Pancreas (tissue), 10 donors: Measurements from ENCODE around the gene TBX6. TPM values are rescaled to one million over a fixed set of nuclear protein-coding genes. Genes with fewer than 3 reads are reported as not detected.

Experiments used
- ATAC-seq, 4 donors: fragments of 200-7000 bp; cut with Tn5 transposase; one replicate each; pipeline versions ENCODE4 v1.8.0 to v1.9.1; 2020; ENCODE audit warnings: mild to moderate bottlenecking in 4 of 4, moderate library complexity in 4 of 4
- DNase-seq, 6 donors: peaks; one replicate each; pipeline ENCODE4 v3.0.0-alpha.2; 2020
- FAIRE-seq: peaks from 2 replicates; lab custom pipeline; 2012; peaks lifted over from hg19 to GRCh38; lab: Jason Lieb, UNC
- H3K27ac ChIP-seq, 4 donors: fragments of 200-600 bp; sonication (generic); 1 replicate in 3 of 4; 2 replicates in 1 of 4; pipeline versions ENCODE4 v1.5.0 to v1.8.0; 2020
- H3K27me3 ChIP-seq, 4 donors: fragments of 200-600 bp; one replicate each; pipeline ENCODE4 v1.8.0; 2021
- H3K36me3 ChIP-seq, 3 donors: fragments of 200-600 bp; sonication (generic) in 1 of 3; one replicate each; pipeline versions ENCODE4 v1.5.0 to v1.8.0; 2020 to 2021
- H3K4me1 ChIP-seq, 3 donors: fragments of 200-600 bp; one replicate each; pipeline ENCODE4 v1.8.0; 2021
- H3K4me3 ChIP-seq, 4 donors: fragments of 200-600 bp; sonication (generic) in 2 of 4; one replicate each; pipeline versions ENCODE4 v1.5.0 to v1.8.0; 2020 to 2021
- H3K9me3 ChIP-seq, 4 donors: fragments of 200-600 bp; one replicate each; pipeline ENCODE4 v1.8.0; 2021
- WGBS, 2 donors: extraction: QIAGEN DNeasy Blood & Tissue Kit; methylation state at CpG; one replicate each; pipeline ENCODE4 v1.1.7; 2013; 5-methylcytosine and 5-hydroxymethylcytosine counted together
- intact Hi-C, 3 donors: fragments of 100-400 bp; cut with DNase I; formaldehyde crosslinking; loops; one replicate each; pipeline versions ENCODE4 v1.11.1 to v1.14.2; 2022
- polyA plus RNA-seq, 2 donors: library from polyadenylated mRNA; stranded (reverse); fragments of 200-250 nt; gene quantifications; one replicate each; pipeline ENCODE4 v1.2.3, GENCODE V29; 2013
- total RNA-seq, 6 donors: library from RNA; stranded (reverse); fragmentation: NEBNext Ultra II Directional in 4 of 6; extraction: Animal tissue kit (Norgen Biotek cat#: 25700) in 4 of 6; gene quantifications; one replicate each; pipeline versions ENCODE4 v1.2.1 to v1.2.4, GENCODE V29; 2021 to 2023
- TF ChIP-seq, protein P1 (sequence below), 4 donors: fragments of 200-600 bp; sonication (generic) in 3 of 4; IDR thresholded peaks; one replicate each; pipeline versions ENCODE4 v1.5.0 to v1.8.0; 2021; ENCODE audit warnings: antibody characterized with exemption in 4 of 4
- donor health status: healthy with polysubstance abuse.
- donor health status: DM: no; HTN: no; CAD: no; lungs with moderate emphysema.
- donor health status: DM: no; HTN: no; CAD: no.
- donor health status: control.
- donor health status: control.
- donor health status: Bipolar disorder and iron deficiency.
- donor health status: DM: yes; HTN: yes; CAD: no.
- donor health status: DM: no; HTN: no; CAD: no.
- donor health status: DM: no; HTN: no; CAD: no.
- donor health status: DM: yes; HTN: yes; CAD: no.

Gene TBX6
- total and polyA plus RNA-seq, 8 donors, result 1.3 to 3.6 (median 2.1) TPM

DNA sequence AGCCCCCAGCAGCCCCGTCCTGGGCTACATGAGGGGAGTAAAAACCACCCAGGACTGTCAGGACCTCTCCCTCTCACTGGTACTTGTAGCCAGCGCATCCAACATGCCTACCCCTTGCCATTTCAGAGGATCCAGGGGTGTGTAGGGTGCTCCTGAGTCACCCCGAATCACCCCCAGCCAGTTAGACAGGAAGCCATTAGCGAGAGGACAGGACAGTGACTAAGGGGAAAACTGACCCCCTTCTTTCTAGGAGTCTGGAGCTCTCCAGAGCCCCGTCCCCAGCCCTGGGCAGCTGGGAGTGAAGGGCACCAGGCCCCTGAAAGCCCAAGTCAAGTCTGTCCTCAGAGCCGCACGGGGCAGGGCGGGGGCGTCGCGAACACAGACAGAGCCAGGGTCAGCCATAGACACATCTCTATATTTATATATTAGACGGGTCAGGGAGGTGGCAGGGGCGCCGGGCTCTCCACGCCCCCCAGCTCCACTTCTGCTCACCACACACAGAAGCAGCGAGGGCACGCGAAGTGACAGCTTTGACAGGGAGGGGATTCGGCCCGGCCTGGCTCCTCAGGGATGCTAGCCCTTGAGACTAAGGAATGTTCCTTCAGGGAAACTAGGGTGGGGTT lies 22.1 kb upstream of the TBX6 start:
- ATAC-seq, result no peak
- no peaks in the 10 kb centered on the region for H3K4me1 ChIP-seq
- no peak overlapping the region for H3K4me3 ChIP-seq
- intact Hi-C loops, result no loop called here
- H3K27ac ChIP-seq, result no peak overlapping the region
- no peak for DNase-seq
- H3K27me3 ChIP-seq, result no peaks in the 10 kb centered on the region
- TF ChIP-seq, protein P1, sequence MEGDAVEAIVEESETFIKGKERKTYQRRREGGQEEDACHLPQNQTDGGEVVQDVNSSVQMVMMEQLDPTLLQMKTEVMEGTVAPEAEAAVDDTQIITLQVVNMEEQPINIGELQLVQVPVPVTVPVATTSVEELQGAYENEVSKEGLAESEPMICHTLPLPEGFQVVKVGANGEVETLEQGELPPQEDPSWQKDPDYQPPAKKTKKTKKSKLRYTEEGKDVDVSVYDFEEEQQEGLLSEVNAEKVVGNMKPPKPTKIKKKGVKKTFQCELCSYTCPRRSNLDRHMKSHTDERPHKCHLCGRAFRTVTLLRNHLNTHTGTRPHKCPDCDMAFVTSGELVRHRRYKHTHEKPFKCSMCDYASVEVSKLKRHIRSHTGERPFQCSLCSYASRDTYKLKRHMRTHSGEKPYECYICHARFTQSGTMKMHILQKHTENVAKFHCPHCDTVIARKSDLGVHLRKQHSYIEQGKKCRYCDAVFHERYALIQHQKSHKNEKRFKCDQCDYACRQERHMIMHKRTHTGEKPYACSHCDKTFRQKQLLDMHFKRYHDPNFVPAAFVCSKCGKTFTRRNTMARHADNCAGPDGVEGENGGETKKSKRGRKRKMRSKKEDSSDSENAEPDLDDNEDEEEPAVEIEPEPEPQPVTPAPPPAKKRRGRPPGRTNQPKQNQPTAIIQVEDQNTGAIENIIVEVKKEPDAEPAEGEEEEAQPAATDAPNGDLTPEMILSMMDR (IDR thresholded peaks at IDR 0.05), result no peak
- H3K36me3 ChIP-seq, result peaks cover 0 to 15% (median 0%) of the 10 kb centered on the region in 3 donors
- no peaks in the 10 kb centered on the region for H3K9me3 ChIP-seq
- FAIRE-seq, result no peak
- 90 to 94% methylated on average over 20 of the region's 20 CpGs for WGBS, 2 donors

DNA sequence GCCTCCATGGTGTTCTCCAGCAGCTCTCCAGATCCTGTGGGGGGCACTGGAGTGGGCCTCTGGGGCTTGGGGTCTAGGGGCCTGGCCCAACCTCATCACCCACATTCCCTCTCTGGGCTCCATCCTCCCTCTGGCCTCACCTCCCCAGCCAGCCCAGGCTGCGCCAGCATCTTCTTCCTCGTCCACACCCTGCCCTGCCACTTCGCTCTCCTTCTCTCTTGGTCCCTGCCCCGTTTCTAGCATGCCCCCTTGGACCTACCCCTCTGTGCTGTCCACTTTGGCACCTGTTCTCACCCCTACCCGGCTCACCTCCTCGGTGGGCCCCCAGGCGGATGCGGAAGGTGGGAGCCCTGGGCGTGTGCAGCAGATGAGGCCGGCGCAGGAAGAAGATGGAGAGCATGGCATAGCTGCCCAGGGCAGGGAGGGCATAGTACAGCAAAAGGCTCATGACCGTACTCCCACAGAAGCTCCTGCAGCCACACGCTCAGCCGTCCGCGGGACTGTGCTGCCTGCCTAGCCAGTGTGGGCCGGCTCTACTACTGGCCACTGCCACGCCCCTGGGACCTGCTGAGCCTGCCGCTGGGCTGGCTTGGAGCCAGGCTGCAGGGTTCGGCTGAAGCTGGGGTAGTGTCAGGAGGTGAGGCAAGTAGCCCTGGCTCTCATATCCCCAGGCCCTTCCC lies 21.4 kb upstream of the TBX6 start, which contains the start of gene GDPD3:
TSS of gene GDPD3 (minus strand) at position 507 of the 680 bp plus-strand sequence. CDS start at position 448, 59 bp downstream.
- 69 to 75% methylated on average over 20 of the region's 20 CpGs for WGBS, 2 donors
- Histone ChIP-seq H3K36me3 (peaks cover 0 to 15% (median 0%) of the 10 kb centered on the region in 3 donors), H3K4me1 (no peaks in the 10 kb centered on the region), H3K4me3 (no peak within 1 kb of the TSS), H3K9me3 (no peaks in the 10 kb centered on the region), H3K27me3 (no peaks in the 10 kb centered on the region), H3K27ac (no peak within 1 kb of the TSS)
- TF ChIP-seq, protein P1 (IDR thresholded peaks at IDR 0.05), result no peak
- DNase-seq, result peak in 2 of 6 donors; percentile 49 to 78
- no peak for FAIRE-seq
- peak in 3 of 4 donors; percentile 28 to 43 (median 35) for ATAC-seq
- intact Hi-C loops, result no loop called here

DNA sequence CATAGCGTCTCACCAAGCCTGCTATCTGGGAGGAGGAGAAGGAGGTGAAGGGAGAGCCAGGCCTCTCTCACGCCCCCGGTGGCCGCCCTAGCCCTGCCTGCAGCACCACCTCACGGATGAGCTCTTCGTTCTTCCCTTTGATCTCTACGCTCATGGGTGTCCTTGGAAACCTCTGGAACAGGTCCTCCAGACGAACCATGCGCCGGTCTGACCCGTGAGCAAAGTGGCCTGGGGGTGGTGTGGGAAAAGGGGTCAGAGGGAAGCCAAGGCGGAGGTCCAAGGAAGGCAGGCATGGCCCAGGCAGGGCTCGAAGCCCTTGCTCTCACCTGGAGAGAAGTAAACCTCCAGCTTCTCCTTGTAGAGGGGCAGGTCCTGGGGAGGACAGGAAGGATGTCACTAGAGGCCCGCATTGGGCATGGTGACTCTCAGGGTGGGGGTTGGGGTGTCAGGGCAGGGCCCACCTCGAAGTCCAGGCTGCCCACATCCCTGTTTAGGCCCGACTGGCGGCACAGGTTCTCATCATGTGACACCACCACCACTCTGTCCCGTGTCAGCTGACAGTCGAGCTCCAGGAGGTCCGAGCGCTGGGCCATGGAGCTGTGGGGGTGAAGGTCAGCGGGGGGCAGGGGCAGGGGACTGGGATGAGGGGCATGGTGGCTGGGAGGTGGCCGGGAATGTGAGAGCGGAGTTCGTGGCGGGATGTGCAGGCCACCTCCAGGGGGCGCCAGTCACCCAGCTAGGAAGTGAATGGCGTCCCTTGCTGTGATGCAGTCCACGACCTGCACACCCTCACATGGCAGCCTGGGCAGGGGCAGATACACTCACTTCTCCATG lies 20.7 kb upstream of the TBX6 start:
- no peaks in the 10 kb centered on the region for H3K27me3 ChIP-seq
- no peaks in the 10 kb centered on the region for H3K9me3 ChIP-seq
- FAIRE-seq (no peak), ATAC-seq (peak in 3 of 4 donors; percentile 55 to 60 (median 56)), DNase-seq (peak in 3 of 6 donors; percentile 50 to 72 (median 56))
- H3K36me3 ChIP-seq, result peaks cover 0 to 8% (median 0%) of the 10 kb centered on the region in 3 donors
- no peak overlapping the region for H3K27ac ChIP-seq
- WGBS, 2 donors, result 83 to 87% methylated on average over 27 to 29 of the region's 29 CpGs
- H3K4me1 ChIP-seq, result no peaks in the 10 kb centered on the region
- TF ChIP-seq, protein P1 (IDR thresholded peaks at IDR 0.05), result peak in 3 of 4 donors; percentile 20 to 27 (median 25)
- H3K4me3 ChIP-seq, result no peak overlapping the region
- intact Hi-C loops, result no loop called here

DNA sequence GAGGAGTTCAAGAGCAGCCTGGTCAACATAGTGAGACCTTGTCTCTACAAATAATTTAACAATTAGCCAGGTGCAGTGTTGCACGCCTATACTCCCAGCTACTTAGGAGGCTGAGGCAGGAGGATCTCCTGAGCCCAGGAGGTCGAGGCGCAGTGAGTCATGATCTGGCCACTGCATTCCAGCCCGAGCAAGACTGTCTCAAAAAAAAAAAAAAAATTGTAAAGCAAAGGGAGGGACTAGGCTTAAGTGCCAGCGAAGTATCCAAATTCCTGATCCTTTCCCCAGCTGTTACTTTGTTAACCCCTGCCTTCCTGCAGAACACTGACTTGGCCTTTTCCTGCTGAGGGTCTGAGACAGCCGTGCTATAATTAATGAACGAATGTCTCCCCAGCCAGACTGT lies 18.9 kb upstream of the TBX6 start:
- 81 to 82% methylated on average over 7 of the region's 7 CpGs for WGBS, 2 donors
- TF ChIP-seq, protein P1 (IDR thresholded peaks at IDR 0.05), result no peak
- no peak for ATAC-seq
- intact Hi-C loops, result no loop called here
- Histone ChIP-seq H3K9me3 (no peaks in the 10 kb centered on the region), H3K27me3 (no peaks in the 10 kb centered on the region), H3K27ac (no peak overlapping the region), H3K4me1 (no peaks in the 10 kb centered on the region), H3K36me3 (peaks cover 0 to 8% (median 0%) of the 10 kb centered on the region in 3 donors), H3K4me3 (no peak overlapping the region)
- FAIRE-seq, result no peak
- no peak for DNase-seq
